ENCODE data around the gene SLC6A3.

SLC6A3 gene

GRCh38 chr5:1464511-1464910, 19.3 kb upstream of the SLC6A3 start:
- no peak overlapping the region for H3K4me2 ChIP-seq
- H3K4me3 ChIP-seq (IDR thresholded peaks at IDR 0.05; ENCODE audit: insufficient read depth, low read depth, low read length), result no peak overlapping the region
- H3K27ac ChIP-seq, result no peak overlapping the region
- no peaks in the 10 kb centered on the region for H4K20me1 ChIP-seq (ENCODE audit: insufficient read depth)
- H3K9ac ChIP-seq, result no peak overlapping the region
- H3K4me1 ChIP-seq (ENCODE audit: low read depth, poor library complexity, severe bottlenecking), result peaks cover 4% of the 10 kb centered on the region
- TF ChIP-seq CTCF (conservative IDR thresholded peaks at IDR 0.05; ENCODE audit: low read depth, low read length), result no peak
- peaks cover 8% of the 10 kb centered on the region; the same call in 1 of the 2 replicates for H3K36me3 ChIP-seq (ENCODE audit: insufficient read depth)
- H2AFZ ChIP-seq (ENCODE audit: low read depth), result no peak overlapping the region
- H3K27me3 ChIP-seq (ENCODE audit: insufficient read depth, low read depth), result no peaks in the 10 kb centered on the region
- no peaks in the 10 kb centered on the region for H3K79me2 ChIP-seq (ENCODE audit: insufficient read depth, low read depth)

GRCh38 chr5:1464096-1464446, 18.8 kb upstream of the SLC6A3 start:
- Histone ChIP-seq H3K9ac (no peak overlapping the region), H3K4me3 (IDR thresholded peaks at IDR 0.05; ENCODE audit: insufficient read depth, low read depth, low read length) (no peak overlapping the region), H3K27ac (no peak overlapping the region), H3K4me2 (no peak overlapping the region), H3K4me1 (ENCODE audit: low read depth, poor library complexity, severe bottlenecking) (peaks cover 4% of the 10 kb centered on the region), H3K79me2 (ENCODE audit: insufficient read depth, low read depth) (no peaks in the 10 kb centered on the region), H2AFZ (ENCODE audit: low read depth) (no peak overlapping the region), H4K20me1 (ENCODE audit: insufficient read depth) (no peaks in the 10 kb centered on the region), H3K27me3 (ENCODE audit: insufficient read depth, low read depth) (no peaks in the 10 kb centered on the region), H3K36me3 (ENCODE audit: insufficient read depth) (peaks cover 8% of the 10 kb centered on the region; the same call in 1 of the 2 replicates)
- no peak for TF ChIP-seq CTCF (conservative IDR thresholded peaks at IDR 0.05; ENCODE audit: low read depth, low read length)

GRCh38 chr5:1463326-1464095, 18.3 kb upstream of the SLC6A3 start:
- Histone ChIP-seq H4K20me1 (ENCODE audit: insufficient read depth) (no peaks in the 10 kb centered on the region), H3K4me2 (no peak overlapping the region), H3K4me3 (IDR thresholded peaks at IDR 0.05; ENCODE audit: insufficient read depth, low read depth, low read length) (no peak overlapping the region), H3K4me1 (ENCODE audit: low read depth, poor library complexity, severe bottlenecking) (peaks cover 4% of the 10 kb centered on the region), H3K27me3 (ENCODE audit: insufficient read depth, low read depth) (no peaks in the 10 kb centered on the region), H3K36me3 (ENCODE audit: insufficient read depth) (peaks cover 8% of the 10 kb centered on the region; the same call in 1 of the 2 replicates), H2AFZ (ENCODE audit: low read depth) (no peak overlapping the region), H3K79me2 (ENCODE audit: insufficient read depth, low read depth) (no peaks in the 10 kb centered on the region), H3K27ac (no peak overlapping the region), H3K9ac (no peak overlapping the region)
- TF ChIP-seq CTCF (conservative IDR thresholded peaks at IDR 0.05; ENCODE audit: low read depth, low read length), result no peak

GRCh38 chr5:1462358-1462757, 17.1 kb upstream of the SLC6A3 start:
- H2AFZ ChIP-seq (ENCODE audit: low read depth), result no peak overlapping the region
- H4K20me1 ChIP-seq (ENCODE audit: insufficient read depth), result no peaks in the 10 kb centered on the region
- H3K4me1 ChIP-seq (ENCODE audit: low read depth, poor library complexity, severe bottlenecking), result peaks cover 4% of the 10 kb centered on the region
- no peak overlapping the region for H3K4me2 ChIP-seq
- H3K9ac ChIP-seq, result no peak overlapping the region
- H3K4me3 ChIP-seq (IDR thresholded peaks at IDR 0.05; ENCODE audit: insufficient read depth, low read depth, low read length), result no peak overlapping the region
- peaks cover 8% of the 10 kb centered on the region; the same call in 1 of the 2 replicates for H3K36me3 ChIP-seq (ENCODE audit: insufficient read depth)
- H3K79me2 ChIP-seq (ENCODE audit: insufficient read depth, low read depth), result no peaks in the 10 kb centered on the region
- no peaks in the 10 kb centered on the region for H3K27me3 ChIP-seq (ENCODE audit: insufficient read depth, low read depth)
- no peak overlapping the region for H3K27ac ChIP-seq
- TF ChIP-seq CTCF (conservative IDR thresholded peaks at IDR 0.05; ENCODE audit: low read depth, low read length), result no peak
